ENCODE results near the gene SERPINE1.
"Not testable (repeated sequence)": the region's sequence is repeated elsewhere in the genome, so short reads cannot be mapped to it uniquely, and the experiment has no call there.

DNA sequence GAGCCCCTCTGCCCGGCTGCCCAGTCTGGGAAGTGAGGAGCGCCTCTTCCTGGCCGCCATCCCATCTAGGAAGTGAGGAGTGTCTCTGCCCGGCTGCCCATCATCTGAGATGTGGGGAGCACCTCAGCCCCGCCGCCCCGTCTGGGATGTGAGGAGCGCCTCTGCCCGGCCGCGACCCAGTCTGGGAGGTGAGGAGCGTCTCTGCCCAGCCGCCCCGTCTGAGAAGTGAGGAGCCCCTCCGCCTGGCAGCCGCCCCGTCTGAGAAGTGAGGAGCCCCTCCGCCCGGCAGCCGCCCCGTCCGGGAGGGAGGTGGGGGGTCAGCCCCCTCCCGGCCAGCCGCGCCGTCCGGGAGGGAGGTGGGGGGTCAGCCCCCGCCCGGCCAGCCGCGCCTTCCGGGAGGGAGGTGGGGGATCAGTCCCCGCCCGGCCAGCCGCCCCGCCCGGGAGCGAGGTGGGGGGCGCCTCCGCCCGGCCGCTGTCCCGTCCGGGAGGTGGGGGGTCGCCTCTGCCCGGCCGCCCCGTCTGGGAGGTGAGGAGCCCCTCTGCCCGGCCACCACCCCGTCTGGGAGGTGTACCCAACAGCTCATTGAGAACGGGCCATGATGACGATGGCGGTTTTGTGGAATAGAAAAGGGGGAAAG, 34.5 kb upstream of the SERPINE1 start:
- TF ChIP-seq CEBPB (IDR thresholded peaks at IDR 0.05; ENCODE audit: low read depth, low read length); HDAC2 (IDR thresholded peaks at IDR 0.05; ENCODE audit: borderline replicate concordance in 1 of 2, low read depth in 2 of 2, low read length in 2 of 2): not testable (repeated sequence)

All from H1 (cell line).